OCI-LY1 (cell line): ENCODE results near the gene MRPS14.

Experiments used
- CTCF ChIP-seq: fragments of 200-600 bp; sonication (generic), shearing (Covaris generic); IDR thresholded peaks from 2 replicates; pipeline ENCODE4 v1.5.1; 2017; ENCODE audit warnings: mild to moderate bottlenecking, antibody characterized with exemption, low read length, moderate library complexity, mixed read lengths
- EZH2 ChIP-seq: fragments of 200-600 bp; sonication (generic), shearing (Covaris generic); IDR thresholded peaks from 2 replicates; pipeline ENCODE4 v1.8.0; 2017; ENCODE audit warnings: borderline replicate concordance, mixed run types, mild to moderate bottlenecking, antibody characterized with exemption, low read length, moderate library complexity, mixed read lengths

GRCh38 chr1:175024773-175025172 is 1.5 kb upstream of the MRPS14 start:
- TF ChIP-seq EZH2 (no peak), CTCF (no peak)
